ENCODE results near the gene RASSF4.

The RASSF4 gene

GRCh38 chr10:44965104-44965503 is 5.5 kb downstream of the RASSF4 start:
- DNase-seq: no peak

GRCh38 chr10:44965651-44966097 is 6.1 kb downstream of the RASSF4 start:
- DNase-seq: no peak

GRCh38 chr10:44966129-44966815 is 6.7 kb downstream of the RASSF4 start:
- DNase-seq: no peak

- no peak for DNase-seq
These were observed 7.4 kb downstream of the RASSF4 start for GRCh38 chr10:44966816-44967509.

DNA sequence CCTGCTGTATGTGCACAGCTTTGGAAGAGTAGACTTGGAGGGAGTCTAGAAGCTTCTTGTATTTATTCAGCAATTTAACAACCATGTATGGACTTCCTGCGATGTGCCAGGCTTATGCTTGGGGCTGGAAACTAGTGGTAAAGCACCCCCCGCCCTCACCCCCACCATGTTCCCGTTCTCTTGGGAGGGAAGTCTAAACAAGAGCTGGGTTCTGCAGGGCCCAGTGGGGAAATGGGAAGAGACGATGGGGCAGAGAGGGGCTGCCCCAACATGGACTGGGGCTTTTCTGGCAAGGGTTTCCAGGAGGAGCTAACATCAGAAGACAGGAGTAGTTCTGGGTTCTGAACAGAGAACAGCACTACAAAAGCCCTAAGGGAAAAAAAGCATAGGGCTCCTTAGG is 8.0 kb downstream of the RASSF4 start:
- no peak for DNase-seq

DNA sequence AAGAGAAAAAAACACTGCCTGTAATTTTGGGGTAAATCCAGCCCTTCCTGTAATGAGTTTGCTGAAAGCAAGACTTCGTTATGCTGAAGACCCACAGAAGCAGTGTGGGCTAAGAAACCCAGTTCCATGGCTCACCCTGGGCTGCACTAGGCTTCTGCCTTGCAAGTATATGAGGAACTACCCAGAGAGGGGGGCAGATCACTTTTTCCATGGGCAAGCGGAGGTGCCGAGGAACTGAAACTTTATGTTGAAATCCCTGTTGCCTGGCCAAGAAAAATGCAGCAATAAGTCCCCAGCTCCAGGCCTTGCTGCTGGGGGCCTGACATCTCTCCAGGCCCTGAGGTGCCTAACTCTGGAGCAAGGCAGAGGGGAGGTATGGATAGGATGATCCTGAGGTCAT is 8.5 kb downstream of the RASSF4 start:
- DNase-seq: no peak

- DNase-seq: no peak
These were observed 9.1 kb downstream of the RASSF4 start for GRCh38 chr10:44968500-44969400.

DNA sequence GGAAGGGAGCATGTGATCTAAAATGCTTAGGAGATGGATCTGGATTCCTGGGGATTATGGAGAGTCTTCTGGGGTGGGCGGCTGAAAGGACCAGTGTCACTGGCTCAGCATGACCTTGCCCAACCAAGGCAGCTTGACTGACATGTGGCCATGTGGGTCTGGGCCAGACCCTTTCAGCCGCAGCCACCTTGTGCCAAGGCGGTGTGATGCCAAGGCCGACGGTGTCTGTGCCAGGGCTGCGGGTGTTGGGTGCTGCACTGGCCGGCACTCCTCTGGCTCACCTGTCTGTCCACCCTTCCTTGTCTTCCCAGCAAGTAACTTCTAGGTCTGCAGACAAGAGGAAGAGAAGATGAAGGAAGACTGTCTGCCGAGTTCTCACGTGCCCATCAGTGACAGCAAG is 10.3 kb downstream of the RASSF4 start:
- DNase-seq: no peak

DNA sequence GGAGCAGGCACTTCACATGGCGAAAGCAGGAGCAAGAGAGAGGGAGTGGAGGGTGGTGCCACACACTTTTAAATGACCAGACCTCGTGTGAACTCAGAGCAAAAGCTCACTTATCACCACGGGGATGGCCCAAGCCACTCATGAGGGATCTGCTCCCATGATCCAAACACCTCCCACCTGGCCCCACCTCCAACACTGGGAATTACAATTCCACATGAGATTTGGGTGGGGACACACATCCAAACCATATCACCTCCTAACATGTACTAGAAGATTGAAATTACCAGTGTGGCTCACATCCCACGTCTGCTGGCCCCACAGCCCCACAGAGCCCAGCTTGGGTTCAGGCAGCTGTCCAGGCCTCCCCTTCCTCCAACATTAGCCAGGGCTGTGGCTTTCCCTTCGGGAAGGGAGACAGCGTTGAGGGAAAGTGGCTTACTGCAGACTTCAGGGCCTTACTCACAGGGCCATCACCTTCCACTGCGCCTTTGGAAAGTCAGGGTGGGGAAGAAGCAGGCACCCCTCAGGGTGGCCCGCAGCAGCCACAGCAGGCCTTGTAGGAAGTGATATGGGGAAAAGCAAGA is 11.3 kb downstream of the RASSF4 start:
- DNase-seq: no peak

DNA sequence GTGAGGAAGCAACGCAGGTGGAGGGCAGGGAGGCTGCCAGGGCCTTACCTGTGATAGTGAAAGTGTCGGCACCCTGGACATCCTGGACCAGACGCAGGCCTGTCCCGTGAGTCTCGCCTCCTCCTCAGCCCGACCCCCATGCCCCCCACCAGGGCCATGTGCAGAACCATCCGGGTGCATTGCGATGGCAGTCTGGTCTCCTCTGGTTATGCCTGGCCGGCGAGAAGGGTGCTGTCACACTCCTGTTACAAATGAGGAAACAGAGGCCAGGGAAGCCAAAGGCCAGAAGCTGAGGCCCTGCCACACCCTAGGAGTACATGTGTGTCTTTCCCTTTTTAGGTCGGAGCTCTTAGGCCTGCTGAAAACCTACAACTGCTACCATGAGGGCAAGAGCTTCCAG is 11.8 kb downstream of the RASSF4 start:
- DNase-seq: no peak

GRCh38 chr10:44971935-44972757 is 12.5 kb downstream of the RASSF4 start:
- no peak for DNase-seq

GRCh38 chr10:44972874-44973306 is 13.3 kb downstream of the RASSF4 start:
- no peak for DNase-seq

GRCh38 chr10:44973323-44974081 is 13.9 kb downstream of the RASSF4 start:
- no peak for DNase-seq

DNA sequence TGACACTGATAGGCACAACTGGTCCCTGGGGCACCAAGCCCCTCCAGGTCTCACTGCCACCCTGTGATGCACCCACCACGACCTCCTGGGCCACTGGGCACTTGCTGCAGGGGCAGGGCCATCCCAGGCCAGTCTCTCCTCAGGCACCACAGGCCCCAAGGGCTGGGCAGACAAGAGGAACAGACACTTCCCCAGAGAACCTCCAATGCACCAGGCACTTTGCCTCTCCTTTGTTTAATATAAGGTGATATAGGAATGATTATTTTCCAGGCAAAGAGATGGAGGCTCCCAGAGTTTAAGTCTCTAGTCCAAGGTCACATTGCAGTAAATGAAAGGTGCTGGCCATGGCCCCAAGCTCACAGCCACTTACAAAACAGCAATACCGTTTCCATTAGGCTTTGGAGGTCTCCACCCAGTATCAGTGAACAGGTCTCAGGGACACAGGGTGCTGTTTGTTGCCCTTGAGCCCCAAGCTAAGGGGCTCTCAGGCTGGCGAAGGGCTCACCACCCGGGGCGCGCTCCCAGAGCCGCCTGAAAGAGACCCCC is 14.6 kb downstream of the RASSF4 start:
- no peak for DNase-seq

- no peak for DNase-seq
These were observed 15.2 kb downstream of the RASSF4 start for GRCh38 chr10:44974628-44975430.

- DNase-seq: no peak
These were observed 16.1 kb downstream of the RASSF4 start for GRCh38 chr10:44975431-44976331.

DNA sequence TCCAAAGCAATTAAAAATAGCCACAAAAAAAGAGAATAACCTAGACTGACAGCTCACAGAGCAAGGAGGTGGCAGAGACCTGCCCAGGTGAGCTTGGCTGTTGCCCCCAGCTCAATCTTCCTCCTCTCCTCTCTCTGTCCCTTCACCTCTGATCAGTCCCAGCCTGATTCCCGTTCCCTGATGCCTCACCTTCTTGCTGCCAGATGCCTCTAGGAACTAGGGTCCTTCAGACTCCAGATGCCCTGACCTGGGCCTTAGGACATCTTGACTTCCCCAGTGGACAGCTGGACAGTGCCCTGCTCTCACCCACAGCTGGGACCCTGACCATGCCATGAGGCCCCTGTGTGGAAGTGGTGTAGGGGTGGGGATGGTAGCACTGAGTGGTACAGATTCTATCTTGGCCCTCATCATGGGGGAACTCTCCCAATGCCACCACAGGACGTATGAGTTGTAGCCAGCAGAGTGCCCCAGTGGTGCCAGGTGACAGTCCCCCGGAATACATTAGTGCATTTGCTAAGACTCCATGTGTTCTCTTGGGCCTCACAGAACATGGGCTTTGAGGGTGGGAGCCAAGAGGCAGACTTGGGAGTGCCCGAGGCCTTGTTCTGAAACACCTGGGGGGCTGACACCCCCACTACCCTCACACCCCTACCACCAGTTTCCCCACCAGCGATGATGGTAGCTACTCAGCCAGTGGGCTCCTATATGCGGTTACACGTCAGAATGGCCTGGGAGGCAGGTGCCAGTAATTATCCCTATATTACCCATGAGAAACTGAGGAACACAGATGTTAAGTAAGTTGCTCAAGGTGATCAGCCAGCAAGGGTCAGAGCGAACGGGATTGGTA is 17.0 kb downstream of the RASSF4 start:
- DNase-seq: no peak
